Spleen (tissue), 7 donors: ENCODE results near the gene FASN.

Source experiments
- POLR2A ChIP-seq, 3 donors: fragments of 450-650 bp; IDR thresholded peaks; one replicate each; pipeline ENCODE4 v1.5.1; 2017; ENCODE audit warnings: antibody characterized with exemption in 3 of 3, mild to moderate bottlenecking in 1 of 3
- POLR2AphosphoS5 ChIP-seq, 3 donors: sonication (generic); formaldehyde crosslinking; IDR thresholded peaks; one replicate each; pipeline ENCODE4 v1.5.1; 2017; ENCODE audit warnings: antibody characterized with exemption in 3 of 3
- TF ChIP-seq, protein P1 (sequence below), 11 experiments: fragments of 200-600 bp in 7 of 11; fragments of 450-650 bp in 4 of 11; sonication (generic) in 4 of 11; IDR thresholded peaks in 8 of 11; conservative IDR thresholded peaks in 3 of 11; 1 replicate in 7 of 11; 2 replicates in 4 of 11; pipeline versions ENCODE4 v1.4.0 to v1.8.0; 2016 to 2021; ENCODE audit warnings: antibody characterized with exemption in 11 of 11, inconsistent platforms in 4 of 11, mild to moderate bottlenecking in 1 of 11
- donor health status: DM: no; HTN: no; CAD: no; lungs with moderate emphysema.
- donor health status: DM: no; HTN: no; CAD: no.
- donor health status: DM: no; HTN: no; CAD: no.

DNA sequence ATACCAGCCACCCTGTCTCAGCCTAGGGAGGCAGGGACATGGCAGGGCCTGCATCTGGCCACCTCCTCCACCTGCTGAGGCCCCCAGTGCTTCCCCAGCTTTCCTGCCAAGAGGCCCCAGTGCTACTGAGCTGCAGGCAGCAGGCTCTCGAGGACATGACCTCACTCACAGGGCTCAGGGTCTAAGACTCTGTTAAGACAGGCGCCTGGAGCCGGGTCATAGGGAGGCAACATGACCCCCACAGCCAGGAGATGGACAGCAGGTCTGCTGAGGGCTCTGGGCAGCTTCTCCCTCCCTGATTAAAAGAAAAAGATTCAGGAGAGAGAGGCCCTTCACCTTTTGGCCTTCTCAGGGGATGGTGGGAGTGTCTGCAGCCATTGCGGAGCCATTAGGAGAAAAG is 23.2 kb upstream of the FASN start:
- TF ChIP-seq, protein P1, sequence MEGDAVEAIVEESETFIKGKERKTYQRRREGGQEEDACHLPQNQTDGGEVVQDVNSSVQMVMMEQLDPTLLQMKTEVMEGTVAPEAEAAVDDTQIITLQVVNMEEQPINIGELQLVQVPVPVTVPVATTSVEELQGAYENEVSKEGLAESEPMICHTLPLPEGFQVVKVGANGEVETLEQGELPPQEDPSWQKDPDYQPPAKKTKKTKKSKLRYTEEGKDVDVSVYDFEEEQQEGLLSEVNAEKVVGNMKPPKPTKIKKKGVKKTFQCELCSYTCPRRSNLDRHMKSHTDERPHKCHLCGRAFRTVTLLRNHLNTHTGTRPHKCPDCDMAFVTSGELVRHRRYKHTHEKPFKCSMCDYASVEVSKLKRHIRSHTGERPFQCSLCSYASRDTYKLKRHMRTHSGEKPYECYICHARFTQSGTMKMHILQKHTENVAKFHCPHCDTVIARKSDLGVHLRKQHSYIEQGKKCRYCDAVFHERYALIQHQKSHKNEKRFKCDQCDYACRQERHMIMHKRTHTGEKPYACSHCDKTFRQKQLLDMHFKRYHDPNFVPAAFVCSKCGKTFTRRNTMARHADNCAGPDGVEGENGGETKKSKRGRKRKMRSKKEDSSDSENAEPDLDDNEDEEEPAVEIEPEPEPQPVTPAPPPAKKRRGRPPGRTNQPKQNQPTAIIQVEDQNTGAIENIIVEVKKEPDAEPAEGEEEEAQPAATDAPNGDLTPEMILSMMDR (IDR thresholded peaks at IDR 0.05 in 8 of 11, conservative IDR thresholded peaks at IDR 0.05 in 3 of 11): no peak
- TF ChIP-seq POLR2A (IDR thresholded peaks at IDR 0.05): no peak
- TF ChIP-seq POLR2AphosphoS5 (IDR thresholded peaks at IDR 0.05): no peak
